C1 segment of cervical spinal cord (tissue), 14 donors: ENCODE results near the gene RNF26.

Source experiments
- DNase-seq, 14 donors: peaks; one replicate each; lab custom pipeline; 2025; lab: John Stamatoyannopoulos, UW

RNF26 gene

GRCh38 chr11:119316016-119316728, 18.2 kb upstream of the RNF26 start:
- DNase-seq = peak in 12 of 14 donors; percentile 50 to 86 (median 72)

GRCh38 chr11:119316729-119317591, 17.4 kb upstream of the RNF26 start, which contains the start of gene MCAM:
Gene MCAM (minus strand): TSS chr11:119317130. CDS start chr11:119317101, 29 bp downstream.
- peak in 6 of 14 donors; percentile 31 to 70 (median 50) for DNase-seq

GRCh38 chr11:119317592-119318239, 16.6 kb upstream of the RNF26 start:
- DNase-seq = peak in 1 of 14 donors; percentile 69

GRCh38 chr11:119318240-119319135, 15.8 kb upstream of the RNF26 start:
- peak in 5 of 14 donors; percentile 33 to 49 (median 39) for DNase-seq

DNA sequence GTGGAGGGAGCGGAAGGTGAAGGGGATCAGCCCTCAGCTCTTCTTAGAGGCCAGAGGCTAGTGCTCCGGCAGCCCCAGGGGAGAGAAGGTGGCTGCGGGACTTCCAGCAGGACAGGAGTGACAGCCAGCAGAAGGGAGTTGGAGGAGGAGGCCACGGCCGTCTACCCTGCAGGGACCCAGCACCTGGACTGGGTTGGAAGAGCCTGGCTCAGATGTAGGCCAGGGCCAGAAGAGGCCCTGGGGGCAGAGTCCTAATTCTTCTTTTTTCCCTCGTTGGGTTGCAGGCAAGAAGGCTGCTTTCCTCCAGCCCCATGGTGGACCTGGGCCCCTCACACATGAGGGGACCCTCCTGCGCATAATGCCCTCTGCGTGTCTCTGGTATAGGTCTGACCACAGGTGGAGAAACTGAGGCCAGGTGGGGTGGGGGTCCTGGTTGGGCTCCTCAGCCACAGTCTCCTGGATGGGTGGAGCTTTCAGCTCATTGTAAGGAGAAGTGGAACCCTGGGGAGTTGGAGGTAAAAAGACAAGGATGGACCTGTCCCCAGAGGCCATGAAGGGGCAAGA, 15.1 kb upstream of the RNF26 start:
- peak in 1 of 14 donors; percentile 36 for DNase-seq

DNA sequence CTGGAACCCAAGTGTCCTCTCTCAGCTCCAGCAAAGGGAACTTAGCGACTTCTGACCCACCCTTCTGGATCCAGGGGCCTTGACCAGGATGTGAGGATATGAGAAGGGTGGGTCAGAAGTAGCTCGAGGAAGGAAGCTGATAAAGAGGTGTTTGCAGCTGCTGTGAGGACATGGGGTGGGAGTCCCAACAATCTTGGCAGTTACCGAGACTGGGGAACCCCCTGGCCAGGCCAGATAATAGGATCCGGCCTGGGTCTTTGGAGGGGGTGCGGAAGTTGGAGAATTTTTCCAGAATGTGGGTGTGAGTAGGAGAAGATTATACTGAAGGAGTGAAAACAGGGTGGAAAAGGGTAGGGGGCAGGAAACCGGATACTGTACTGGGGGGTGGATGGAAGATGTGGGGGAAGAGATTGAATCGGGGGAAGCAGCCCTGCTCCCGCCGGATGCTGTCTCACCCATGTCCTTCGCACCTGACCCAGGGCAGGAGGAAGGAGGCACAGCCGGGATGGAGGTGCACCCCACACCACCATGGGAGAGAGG, 14.6 kb upstream of the RNF26 start:
- DNase-seq = no peak

GRCh38 chr11:119320240-119320775, 14.0 kb upstream of the RNF26 start:
- peak in 9 of 14 donors; percentile 26 to 70 (median 56) for DNase-seq

GRCh38 chr11:119320776-119321524, 13.4 kb upstream of the RNF26 start:
- peak in 6 of 14 donors; percentile 24 to 68 (median 54) for DNase-seq

DNA sequence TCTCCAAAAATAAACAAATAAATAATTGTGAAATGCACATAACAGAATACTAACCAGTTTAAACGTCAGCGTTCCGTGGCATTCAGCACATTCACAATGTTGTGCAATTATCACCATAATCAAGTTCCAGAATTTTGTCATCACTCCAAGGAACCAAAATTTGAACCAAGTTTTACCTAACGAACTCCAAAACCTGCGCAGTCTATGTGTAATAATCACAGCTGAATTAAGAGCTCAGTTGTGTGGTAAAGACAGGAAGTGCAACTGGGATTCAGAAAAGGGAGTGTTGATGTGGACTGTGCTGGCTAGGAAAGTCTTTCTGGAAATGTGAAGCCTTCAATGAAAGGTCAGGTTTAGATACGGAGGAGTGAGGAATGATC, 12.0 kb upstream of the RNF26 start:
- no peak for DNase-seq

- no peak for DNase-seq
Measured at GRCh38 chr11:119322921-119323531, 11.3 kb upstream of the RNF26 start.

GRCh38 chr11:119323532-119324033, 10.7 kb upstream of the RNF26 start:
- peak in 10 of 14 donors; percentile 23 to 71 (median 52) for DNase-seq

DNA sequence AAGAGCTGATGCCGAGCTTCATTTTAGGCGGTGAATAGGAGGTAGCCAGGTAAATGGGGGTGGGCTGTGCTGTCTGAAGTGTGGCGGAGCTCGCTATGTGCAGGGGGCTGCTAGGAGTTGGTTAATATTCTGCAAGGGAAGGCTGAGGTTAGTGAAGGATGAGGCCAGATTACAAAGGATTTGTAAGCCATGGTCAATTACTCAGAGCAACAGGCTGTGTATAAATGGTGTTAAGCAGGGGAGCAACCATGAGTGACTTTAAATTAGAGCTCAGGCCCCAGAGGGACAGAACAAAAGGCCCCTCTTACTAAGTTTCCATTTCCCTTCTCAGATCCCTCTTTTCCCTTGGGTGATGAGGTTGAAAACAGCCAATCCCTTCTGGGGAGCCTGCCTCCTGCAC, 10.1 kb upstream of the RNF26 start:
- no peak for DNase-seq

DNA sequence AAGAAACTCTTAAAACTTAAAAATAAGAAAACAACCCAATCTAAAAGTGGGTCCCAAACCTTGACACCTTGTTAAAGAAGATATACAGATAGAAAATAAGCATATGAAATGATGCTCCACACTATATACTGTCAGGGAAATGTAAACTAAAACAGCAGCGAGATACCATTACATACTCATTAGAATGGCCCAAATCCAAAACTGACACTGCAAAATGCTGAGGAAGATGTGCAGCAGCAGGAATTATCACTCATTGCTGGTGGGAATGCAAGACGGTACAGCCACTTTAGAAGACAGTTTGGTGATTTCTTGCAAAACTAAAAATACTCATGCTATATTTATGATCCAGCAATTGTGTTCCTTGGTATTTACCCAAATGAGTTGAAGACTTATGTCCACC, 5.0 kb upstream of the RNF26 start:
- DNase-seq = no peak

DNA sequence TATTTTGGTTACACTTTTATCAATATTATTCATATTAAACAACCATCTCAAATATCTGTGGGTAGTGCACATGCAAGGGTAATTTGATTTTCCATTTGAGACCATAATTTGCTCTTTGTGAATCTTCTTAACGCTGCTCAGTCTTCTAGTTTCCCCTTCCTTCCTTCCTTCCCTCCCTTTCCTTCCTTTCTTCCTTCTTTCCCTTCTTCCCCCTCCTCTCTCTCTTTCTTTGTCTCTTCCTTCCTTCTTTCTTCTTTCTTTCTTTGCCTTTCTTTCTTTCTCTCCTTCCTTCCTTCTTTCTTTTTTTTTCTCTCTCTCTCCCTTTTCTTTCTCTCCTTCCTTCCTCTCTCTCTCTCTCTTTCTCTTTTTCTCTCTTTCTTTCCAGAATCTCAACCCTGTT, 4.1 kb upstream of the RNF26 start:
- no peak for DNase-seq

DNA sequence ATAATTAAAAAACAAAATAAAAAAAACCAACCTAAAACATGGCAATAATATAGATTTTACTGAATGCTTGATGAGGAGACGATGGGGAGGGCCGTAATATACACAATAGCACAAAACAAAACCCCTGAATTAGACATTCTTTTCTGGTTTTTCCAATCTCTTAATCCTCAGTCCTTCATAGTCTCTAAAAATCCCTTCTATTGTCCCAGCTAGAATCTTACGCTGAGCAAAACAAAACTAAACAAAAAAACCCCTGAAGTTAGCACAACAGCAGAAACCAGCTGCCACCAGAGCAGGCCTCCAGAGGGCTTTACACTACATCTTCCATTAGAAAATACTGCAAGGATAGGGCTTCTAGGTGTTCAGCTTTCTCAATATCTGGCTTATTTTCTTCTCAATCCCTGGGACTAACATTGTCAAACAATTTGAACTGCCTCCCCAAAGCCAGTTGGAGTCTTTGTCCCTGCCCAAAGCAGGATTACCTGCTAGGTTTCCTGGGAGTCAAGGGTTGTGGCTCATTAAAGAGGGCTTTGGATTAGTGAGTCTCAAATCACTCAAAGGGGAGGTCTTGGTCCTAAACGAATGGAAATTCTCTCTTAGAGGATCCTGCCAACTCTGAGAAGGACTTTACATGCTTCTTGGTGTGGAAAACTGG, 2.1 kb upstream of the RNF26 start:
- no peak for DNase-seq

GRCh38 chr11:119335091-119335654, 846 bp downstream of the RNF26 start:
- DNase-seq = no peak

- DNase-seq = peak in 7 of 14 donors; percentile 19 to 72 (median 43)
Measured at GRCh38 chr11:119335655-119336543, 1.6 kb downstream of the RNF26 start.
